ENCODE results near the gene TEC. TPM values are rescaled to one million over a fixed set of nuclear protein-coding genes. Genes with fewer than 3 reads are reported as not detected.
A peak's percentile ranks its signal among the peaks of the same experiment; 100 is the strongest.

The TEC gene
- total RNA-seq, 1 donor from 2014 or later = 0.35 TPM

GRCh38 chr4:48275247-48275646, 5.6 kb upstream of the TEC start:
- TF ChIP-seq, protein P1, sequence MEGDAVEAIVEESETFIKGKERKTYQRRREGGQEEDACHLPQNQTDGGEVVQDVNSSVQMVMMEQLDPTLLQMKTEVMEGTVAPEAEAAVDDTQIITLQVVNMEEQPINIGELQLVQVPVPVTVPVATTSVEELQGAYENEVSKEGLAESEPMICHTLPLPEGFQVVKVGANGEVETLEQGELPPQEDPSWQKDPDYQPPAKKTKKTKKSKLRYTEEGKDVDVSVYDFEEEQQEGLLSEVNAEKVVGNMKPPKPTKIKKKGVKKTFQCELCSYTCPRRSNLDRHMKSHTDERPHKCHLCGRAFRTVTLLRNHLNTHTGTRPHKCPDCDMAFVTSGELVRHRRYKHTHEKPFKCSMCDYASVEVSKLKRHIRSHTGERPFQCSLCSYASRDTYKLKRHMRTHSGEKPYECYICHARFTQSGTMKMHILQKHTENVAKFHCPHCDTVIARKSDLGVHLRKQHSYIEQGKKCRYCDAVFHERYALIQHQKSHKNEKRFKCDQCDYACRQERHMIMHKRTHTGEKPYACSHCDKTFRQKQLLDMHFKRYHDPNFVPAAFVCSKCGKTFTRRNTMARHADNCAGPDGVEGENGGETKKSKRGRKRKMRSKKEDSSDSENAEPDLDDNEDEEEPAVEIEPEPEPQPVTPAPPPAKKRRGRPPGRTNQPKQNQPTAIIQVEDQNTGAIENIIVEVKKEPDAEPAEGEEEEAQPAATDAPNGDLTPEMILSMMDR (IDR thresholded peaks at IDR 0.05) = peak; percentile 63
- H3K9me3 Mint-ChIP-seq (ENCODE audit: low read depth) = no peaks in the 10 kb centered on the region
- H3K27me3 Mint-ChIP-seq (ENCODE audit: low read depth) = peaks cover 10% of the 10 kb centered on the region
- no peak for DNase-seq (ENCODE audit: low spot score)
- no peak overlapping the region for H3K4me3 Mint-ChIP-seq (ENCODE audit: unreplicated experiment)
- H3K27ac Mint-ChIP-seq (ENCODE audit: unreplicated experiment) = no peak overlapping the region
- H3K4me1 Mint-ChIP-seq (ENCODE audit: low read depth) = peaks cover 1% of the 10 kb centered on the region
- H3K36me3 Mint-ChIP-seq (ENCODE audit: low read depth) = no peaks in the 10 kb centered on the region

- peaks cover 10% of the 10 kb centered on the region for H3K4me1 Mint-ChIP-seq (ENCODE audit: low read depth)
- TF ChIP-seq, protein P1 (IDR thresholded peaks at IDR 0.05) = no peak
- H3K27me3 Mint-ChIP-seq (ENCODE audit: low read depth) = peaks cover 4% of the 10 kb centered on the region
- H3K36me3 Mint-ChIP-seq (ENCODE audit: low read depth) = no peaks in the 10 kb centered on the region
- no peak overlapping the region for H3K27ac Mint-ChIP-seq (ENCODE audit: unreplicated experiment)
- H3K4me3 Mint-ChIP-seq (ENCODE audit: unreplicated experiment) = no peak overlapping the region
- H3K9me3 Mint-ChIP-seq (ENCODE audit: low read depth) = no peaks in the 10 kb centered on the region
- no peak for DNase-seq (ENCODE audit: low spot score)
Observed at GRCh38 chr4:48271626-48272025, 2.0 kb upstream of the TEC start.

- no peak for DNase-seq (ENCODE audit: low spot score)
- Mint-ChIP-seq H3K4me3 (ENCODE audit: unreplicated experiment) (no peak overlapping the region), H3K27ac (ENCODE audit: unreplicated experiment) (no peak overlapping the region), H3K9me3 (ENCODE audit: low read depth) (no peaks in the 10 kb centered on the region), H3K36me3 (ENCODE audit: low read depth) (no peaks in the 10 kb centered on the region), H3K4me1 (ENCODE audit: low read depth) (peaks cover 10% of the 10 kb centered on the region), H3K27me3 (ENCODE audit: low read depth) (peaks cover 2% of the 10 kb centered on the region)
- TF ChIP-seq, protein P1 (IDR thresholded peaks at IDR 0.05) = no peak
Observed at GRCh38 chr4:48270951-48271473, 1.4 kb upstream of the TEC start.

- H3K9me3 Mint-ChIP-seq (ENCODE audit: low read depth) = no peaks in the 10 kb centered on the region
- TF ChIP-seq, protein P1 (IDR thresholded peaks at IDR 0.05) = no peak
- peaks cover 10% of the 10 kb centered on the region for H3K4me1 Mint-ChIP-seq (ENCODE audit: low read depth)
- H3K27me3 Mint-ChIP-seq (ENCODE audit: low read depth) = peaks cover 2% of the 10 kb centered on the region
- no peak for DNase-seq (ENCODE audit: low spot score)
- no peak overlapping the region for H3K27ac Mint-ChIP-seq (ENCODE audit: unreplicated experiment)
- H3K36me3 Mint-ChIP-seq (ENCODE audit: low read depth) = no peaks in the 10 kb centered on the region
- H3K4me3 Mint-ChIP-seq (ENCODE audit: unreplicated experiment) = no peak overlapping the region
Observed at GRCh38 chr4:48270523-48270897, 872 bp upstream of the TEC start.

- H3K4me1 Mint-ChIP-seq (ENCODE audit: low read depth) = peaks cover 10% of the 10 kb centered on the region
- TF ChIP-seq, protein P1 (IDR thresholded peaks at IDR 0.05) = peak; percentile 64
- H3K4me3 Mint-ChIP-seq (ENCODE audit: unreplicated experiment) = peak overlapping the region; percentile 84
- H3K9me3 Mint-ChIP-seq (ENCODE audit: low read depth) = no peaks in the 10 kb centered on the region
- peak; percentile 91 for DNase-seq (ENCODE audit: low spot score)
- H3K36me3 Mint-ChIP-seq (ENCODE audit: low read depth) = no peaks in the 10 kb centered on the region
- H3K27ac Mint-ChIP-seq (ENCODE audit: unreplicated experiment) = no peak overlapping the region
- H3K27me3 Mint-ChIP-seq (ENCODE audit: low read depth) = no peaks in the 10 kb centered on the region
Observed at GRCh38 chr4:48269861-48270522, 354 bp upstream of the TEC start.
